Prostate gland (tissue), 2 donors: ENCODE results near the gene TDRD10.

Source experiments
- CTCF ChIP-seq, 4 experiments: fragments of 200-600 bp in 2 of 4; fragments of 450-650 bp in 2 of 4; sonication (generic) in 2 of 4; IDR thresholded peaks; 1 replicate in 3 of 4; 2 replicates in 1 of 4; pipeline ENCODE4 v1.5.1; 2016 to 2019; ENCODE audit warnings: antibody characterized with exemption in 4 of 4, mild to moderate bottlenecking in 2 of 4, moderate library complexity in 2 of 4
- POLR2AphosphoS5 ChIP-seq: sonication (generic); formaldehyde crosslinking; IDR thresholded peaks from one replicate; pipeline ENCODE4 v1.6.1; 2017; ENCODE audit warnings: antibody characterized with exemption

DNA sequence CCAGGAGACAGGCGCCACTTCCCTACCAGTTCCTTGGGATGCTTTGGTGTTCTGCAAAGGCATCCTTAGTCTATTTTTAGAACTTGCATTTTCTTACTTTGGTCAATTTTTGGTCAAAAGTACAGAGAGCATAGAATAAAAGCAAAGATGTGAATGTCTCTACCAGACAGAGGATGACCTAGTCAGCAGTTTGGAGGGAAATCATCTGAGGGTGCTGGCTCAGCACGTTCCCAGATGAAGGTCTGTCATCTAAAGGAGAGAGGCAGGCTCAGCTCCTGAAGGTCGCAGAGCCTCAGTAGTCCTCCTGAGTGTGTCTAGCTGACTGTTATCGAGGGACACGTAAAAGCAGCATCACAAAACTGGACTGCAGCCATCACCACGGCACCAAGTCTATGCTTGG, 80.9 kb downstream of the TDRD10 start:
- TF ChIP-seq CTCF (IDR thresholded peaks at IDR 0.05) (no peak), POLR2AphosphoS5 (no peak)
